ENCODE measurements around the gene TBCD.

TBCD gene

GRCh38 chr17:82860606-82861392, 108.9 kb downstream of the TBCD start (continued):
- TF ChIP-seq AEBP2 (tag by site-specific recombination; IDR thresholded peaks at IDR 0.05; ENCODE audit: borderline replicate concordance) = no peak
- TF ChIP-seq ZNF510 (tag by site-specific recombination; IDR thresholded peaks at IDR 0.05; ENCODE audit: insufficient replicate concordance) = no peak
- no peak for TF ChIP-seq ZNF623 (tag by site-specific recombination; IDR thresholded peaks at IDR 0.05)
- TF ChIP-seq ZNF48 (tag by site-specific recombination; IDR thresholded peaks at IDR 0.05) = no peak
- no peak for TF ChIP-seq ZSCAN16 (tag by site-specific recombination; IDR thresholded peaks at IDR 0.05)
- no peak for TF ChIP-seq ZNF76 (tag by site-specific recombination; IDR thresholded peaks at IDR 0.05; ENCODE audit: borderline replicate concordance, low read depth)
- TF ChIP-seq ZNF292 (tag by site-specific recombination; IDR thresholded peaks at IDR 0.05; ENCODE audit: borderline replicate concordance, low read depth) = no peak
- TF ChIP-seq ZNF544 (tag by site-specific recombination; IDR thresholded peaks at IDR 0.05) = no peak
- TF ChIP-seq ZSCAN5A (tag by site-specific recombination; IDR thresholded peaks at IDR 0.05) = no peak
- TF ChIP-seq ZNF26 (tag by site-specific recombination; IDR thresholded peaks at IDR 0.05) = no peak

- Histone ChIP-seq H3K4me3 (ENCODE audit: low read depth, low read length) (no peak overlapping the region), H3K9me3 (ENCODE audit: control insufficient read depth, insufficient read depth, low read depth, low read length) (no peaks in the 10 kb centered on the region), H3K4me1 (ENCODE audit: control insufficient read depth, insufficient read depth, low read length) (peaks cover 11% of the 10 kb centered on the region), H3K36me3 (ENCODE audit: control insufficient read depth in 2 of 2, insufficient read depth in 1 of 2, low read length in 2 of 2) (no peaks in the 10 kb centered on the region), H3K27ac (ENCODE audit: extremely low read depth, low read depth, low read length) (no peak overlapping the region)
- CTCF ChIA-PET = interaction anchor here (0.6 to 0.9 kb wide), 4 partner anchors 14 to 365 kb away, joined by 3 to 6 read pairs (median 5); no protein-coding TSS in a partner anchor
- TF ChIP-seq FEZF1 (tag by site-specific recombination; IDR thresholded peaks at IDR 0.05) = no peak
- no peak for TF ChIP-seq ZNF571 (tag by site-specific recombination; IDR thresholded peaks at IDR 0.05)
- TF ChIP-seq ZNF114 (tag by site-specific recombination; IDR thresholded peaks at IDR 0.05) = no peak
- POLR2A ChIA-PET = no interaction called here
Observed at GRCh38 chr17:82861393-82861775, 109.5 kb downstream of the TBCD start.

- Histone ChIP-seq H3K4me3 (ENCODE audit: low read depth, low read length) (no peak overlapping the region), H3K9me3 (ENCODE audit: control insufficient read depth, insufficient read depth, low read depth, low read length) (no peaks in the 10 kb centered on the region), H3K4me1 (ENCODE audit: control insufficient read depth, insufficient read depth, low read length) (peaks cover 11% of the 10 kb centered on the region), H3K27ac (ENCODE audit: extremely low read depth, low read depth, low read length) (no peak overlapping the region), H3K36me3 (ENCODE audit: control insufficient read depth in 2 of 2, insufficient read depth in 1 of 2, low read length in 2 of 2) (no peaks in the 10 kb centered on the region)
- ChIA-PET POLR2A (no interaction called here), CTCF (interaction anchor here (0.7 to 0.9 kb wide), 2 partner anchors 13 to 46 kb away, joined by 5 to 6 read pairs; no protein-coding TSS in a partner anchor)
- TF ChIP-seq ZNF777 (tag by site-specific recombination; IDR thresholded peaks at IDR 0.05; ENCODE audit: borderline replicate concordance) (no peak), ZNF132 (tag by site-specific recombination; IDR thresholded peaks at IDR 0.05; ENCODE audit: borderline replicate concordance) (no peak), ZNF148 (tag by site-specific recombination; IDR thresholded peaks at IDR 0.05; ENCODE audit: borderline replicate concordance) (no peak), ZNF302 (tag by site-specific recombination; IDR thresholded peaks at IDR 0.05; ENCODE audit: low read depth) (no peak), ZNF704 (tag by site-specific recombination; IDR thresholded peaks at IDR 0.05) (no peak), ZNF658 (tag by site-specific recombination; IDR thresholded peaks at IDR 0.05) (no peak)
Observed at GRCh38 chr17:82862191-82862590, 110.3 kb downstream of the TBCD start.

Measured in HEK293 (cell line).